T-helper 22 cell (primary cell): ENCODE data around the gene CCL7.

Source experiments
- DNase-seq: peaks from one replicate; pipeline ENCODE4 v3.0.0-alpha.2; 2020; ENCODE audit warnings: low read depth

Gene CCL7

DNA sequence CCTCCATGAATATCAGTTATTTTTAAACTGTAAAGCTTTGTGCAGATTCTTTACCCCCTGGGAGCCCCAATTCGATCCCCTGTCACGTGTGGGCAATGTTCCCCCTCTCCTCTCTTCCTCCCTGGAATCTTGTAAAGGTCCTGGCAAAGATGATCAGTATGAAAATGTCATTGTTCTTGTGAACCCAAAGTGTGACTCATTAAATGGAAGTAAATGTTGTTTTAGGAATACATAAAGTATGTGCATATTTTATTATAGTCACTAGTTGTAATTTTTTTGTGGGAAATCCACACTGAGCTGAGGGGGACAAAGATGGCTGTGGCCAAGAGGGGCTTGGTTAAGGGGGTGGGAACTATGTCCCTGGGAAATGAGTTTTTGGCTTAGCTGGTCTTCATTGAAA lies 17.9 kb downstream of the CCL7 start:
- DNase-seq: no peak

DNA sequence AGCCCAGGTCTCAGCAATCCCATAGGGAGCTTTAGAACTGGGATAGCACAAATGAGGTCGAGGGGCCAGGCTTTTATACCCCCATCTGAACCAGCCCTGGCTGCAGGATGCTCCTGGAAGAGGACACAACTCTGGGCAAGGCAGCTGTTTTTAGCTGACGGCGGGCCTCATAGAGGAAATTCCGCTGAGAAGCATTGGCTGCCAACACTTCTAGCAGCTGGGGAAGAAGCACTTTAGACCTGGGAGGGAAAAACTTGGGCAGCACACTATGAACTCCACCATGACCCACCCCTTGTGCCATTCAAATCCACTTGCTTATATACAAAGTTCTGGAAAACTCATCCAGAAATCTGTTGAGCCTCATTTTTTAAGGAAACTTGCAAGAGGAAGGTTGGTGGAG lies 20.6 kb downstream of the CCL7 start:
- no peak for DNase-seq

DNA sequence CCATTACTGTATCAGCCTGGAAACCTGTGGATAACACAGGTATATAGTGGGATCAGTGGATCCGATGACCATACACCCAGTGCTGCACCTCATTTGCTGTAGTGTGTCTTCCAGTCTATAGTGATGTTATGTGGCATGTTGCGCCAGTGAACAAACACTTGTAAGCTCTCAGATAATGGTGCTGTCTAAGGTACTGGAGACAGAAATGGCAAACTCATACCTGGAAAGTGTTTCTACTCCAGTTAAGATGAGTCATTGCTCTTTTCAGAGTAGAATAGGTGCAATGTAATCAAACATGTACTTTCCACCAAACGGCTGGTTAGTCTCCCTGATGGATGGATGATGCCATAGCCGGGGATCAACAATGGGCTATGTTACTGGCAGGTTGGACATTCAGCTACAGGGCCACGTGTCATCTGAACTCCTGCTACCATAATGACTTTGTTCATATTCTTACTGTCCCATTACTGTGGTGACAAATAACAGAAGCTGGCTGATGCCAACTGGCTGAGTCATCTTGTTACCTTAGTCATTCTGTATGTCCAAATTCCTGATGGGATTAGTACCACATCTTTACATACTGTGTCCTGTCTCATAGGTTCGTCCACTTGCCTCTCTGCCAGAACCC lies 21.8 kb downstream of the CCL7 start:
- DNase-seq: no peak

DNA sequence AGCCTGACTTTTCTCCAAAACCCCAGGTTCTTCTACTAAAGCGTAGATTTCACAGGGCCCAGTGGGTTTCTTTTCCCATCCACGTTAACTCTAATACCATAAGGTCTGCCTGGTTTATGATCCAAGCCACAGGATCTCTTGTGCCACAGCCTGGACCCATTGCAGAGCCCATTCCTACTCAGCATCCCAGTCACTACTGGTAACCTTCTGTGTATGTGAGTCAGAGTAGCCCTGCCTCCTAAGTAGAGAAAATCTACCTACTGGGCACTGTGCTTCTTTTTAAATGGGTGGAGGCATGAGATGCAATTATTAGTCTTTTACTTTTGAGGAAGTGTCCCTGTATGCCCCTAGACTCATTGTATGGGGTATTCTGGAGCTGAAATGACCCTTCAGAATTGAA lies 29.0 kb downstream of the CCL7 start:
- DNase-seq: no peak

DNA sequence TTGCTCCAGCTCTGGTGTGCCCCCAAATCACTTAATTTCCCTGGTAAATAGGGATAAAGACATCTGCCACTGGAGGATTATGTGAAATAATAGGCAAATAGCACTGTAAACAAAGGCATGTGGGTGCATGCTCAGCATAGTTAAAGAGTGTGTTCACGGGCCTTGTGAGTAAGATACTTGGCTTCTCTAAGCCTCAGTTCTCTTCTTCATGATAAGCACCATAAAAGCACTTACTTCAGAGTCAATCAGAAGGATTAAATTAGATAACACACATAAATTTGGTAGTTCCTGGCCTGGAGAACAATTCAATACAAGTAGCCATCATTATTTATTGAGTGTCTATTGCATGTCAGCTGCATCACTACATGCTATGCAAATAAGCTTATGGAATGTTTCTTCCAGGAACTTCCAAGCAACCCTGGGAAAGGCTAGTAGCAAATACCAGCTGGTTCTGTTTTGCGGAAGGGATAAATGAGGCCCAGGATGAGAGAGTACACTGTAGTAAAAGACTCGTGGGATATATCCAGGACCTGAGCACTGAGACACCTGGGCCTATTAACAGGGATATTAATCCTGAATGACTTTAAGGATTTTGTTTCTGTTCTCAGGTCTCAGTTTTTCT lies 30.0 kb downstream of the CCL7 start:
- DNase-seq: no peak

DNA sequence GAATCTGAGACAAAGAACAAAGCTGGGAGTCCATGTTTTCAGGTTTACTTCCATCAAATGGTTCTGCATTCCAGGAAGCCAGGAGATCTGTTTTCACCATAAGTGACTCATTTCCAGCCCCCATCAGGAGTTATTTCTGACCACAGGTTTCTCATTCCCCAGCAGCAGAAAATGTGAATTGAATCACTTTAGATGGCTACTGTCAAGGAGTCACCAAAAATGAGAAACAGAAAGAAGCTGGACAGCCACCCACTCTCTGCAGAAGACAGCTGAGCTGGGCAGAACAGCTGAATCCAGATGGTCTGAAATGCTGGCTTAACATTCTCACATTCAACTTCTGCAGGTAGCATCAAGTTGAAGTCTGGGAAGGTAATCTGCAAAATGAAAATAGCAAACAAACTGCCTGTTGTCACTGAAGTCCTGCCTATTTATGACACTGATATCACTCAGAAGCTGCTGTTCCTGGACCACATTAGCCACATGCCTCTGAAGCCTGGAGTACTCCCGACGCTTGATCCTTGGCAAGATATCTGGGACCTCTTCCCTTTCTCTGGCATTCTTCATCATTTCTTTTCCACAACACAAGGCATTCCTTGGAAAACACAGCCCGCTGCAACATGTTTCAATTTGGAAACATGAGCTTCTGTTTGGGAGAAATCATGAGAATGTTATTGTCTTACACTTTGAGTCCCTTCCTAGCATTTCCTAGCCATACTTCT lies 30.8 kb downstream of the CCL7 start:
- DNase-seq: no peak

DNA sequence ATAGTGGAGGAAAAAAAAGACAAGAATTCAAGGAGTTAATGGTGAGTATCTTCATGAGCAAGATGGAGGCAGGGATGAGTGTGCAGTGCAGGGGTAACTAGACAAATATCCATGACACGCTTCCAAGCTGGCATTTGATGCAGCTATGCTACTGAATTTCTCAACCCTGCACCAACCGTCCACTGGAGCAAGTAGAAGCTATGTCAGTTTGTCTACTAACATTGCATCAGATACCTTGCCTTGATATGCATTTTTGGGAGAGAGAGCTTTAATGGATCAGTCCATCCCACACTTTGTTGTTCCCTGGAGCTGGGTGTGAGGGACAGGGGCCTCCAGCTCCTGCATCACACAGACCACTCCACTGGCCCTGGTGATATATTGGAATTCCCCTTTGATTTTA lies 32.0 kb downstream of the CCL7 start:
- DNase-seq: no peak

DNA sequence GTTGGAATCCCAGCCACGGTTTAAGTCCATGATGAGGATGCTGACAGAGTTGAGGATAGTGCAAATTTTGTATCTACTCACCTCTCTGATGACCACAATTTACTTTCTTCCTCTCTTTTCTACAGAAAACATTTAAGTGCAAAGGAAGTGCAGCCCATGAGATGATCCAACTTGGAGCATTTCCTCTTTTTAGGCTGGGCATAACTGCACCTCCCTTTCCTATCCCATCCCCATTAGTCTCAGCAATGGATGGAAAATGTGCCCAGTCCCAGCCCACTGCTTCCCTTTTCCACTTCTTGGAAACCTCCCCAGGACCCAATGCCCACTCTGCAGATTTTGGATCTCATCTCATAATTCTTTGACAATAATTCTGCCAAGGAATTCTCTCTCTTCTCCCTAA lies 32.6 kb downstream of the CCL7 start:
- DNase-seq: no peak

DNA sequence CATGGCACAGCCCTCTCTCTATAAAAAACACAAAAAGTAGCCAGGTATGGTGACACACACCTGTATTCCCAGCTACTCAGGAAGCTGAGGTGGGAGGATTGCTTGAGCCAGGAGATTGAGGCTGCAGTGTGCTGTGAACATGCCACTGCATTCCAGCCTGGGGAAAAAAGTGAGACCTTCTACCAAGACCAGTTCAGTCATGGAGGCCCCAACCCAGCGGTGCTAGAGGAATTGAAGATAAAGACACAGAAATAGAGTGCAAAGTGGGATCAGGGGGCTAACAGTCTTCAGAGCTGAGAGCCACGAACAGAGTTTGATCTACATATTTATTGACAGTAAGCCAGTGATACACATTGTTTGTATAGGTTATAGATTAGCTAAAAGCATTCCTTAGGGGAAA lies 33.6 kb downstream of the CCL7 start:
- DNase-seq: no peak

DNA sequence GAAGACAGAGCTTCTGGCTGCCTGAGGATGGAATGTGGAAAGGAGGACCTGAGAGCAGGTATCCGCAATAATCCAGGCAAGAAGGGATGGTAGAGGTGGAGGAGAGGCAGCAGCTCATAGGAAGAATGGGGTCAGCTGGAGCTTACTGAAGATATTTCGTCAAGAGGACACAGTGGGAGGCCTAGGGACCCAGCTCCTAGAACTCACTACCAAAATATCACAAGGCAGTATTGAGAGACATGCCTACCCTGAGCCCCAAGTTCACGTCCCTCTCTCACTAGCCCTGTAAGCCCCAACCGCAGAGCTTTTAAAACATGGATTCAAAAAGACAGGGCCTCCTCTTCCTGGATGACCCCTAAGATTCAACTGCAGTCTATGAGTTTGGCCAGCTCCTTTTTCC lies 35.0 kb downstream of the CCL7 start:
- DNase-seq: no peak

DNA sequence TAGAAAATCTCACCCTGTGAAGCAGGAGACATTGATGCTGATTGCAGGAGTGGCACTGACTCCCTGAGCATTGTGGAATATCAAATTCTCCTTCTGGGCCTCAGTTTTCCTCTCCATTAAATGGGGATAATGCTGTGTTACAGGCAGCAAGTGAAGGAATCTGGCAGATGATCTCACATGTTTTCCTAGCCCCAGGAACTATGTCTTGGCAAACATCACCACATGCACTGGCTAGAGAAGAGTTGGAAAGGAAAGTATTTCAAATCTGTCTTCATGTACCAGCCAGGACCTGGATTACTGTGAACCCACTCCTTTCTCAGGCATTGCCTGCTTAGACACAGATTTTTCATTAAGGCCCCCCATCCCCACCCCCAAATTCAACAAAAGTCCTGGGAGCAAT lies 35.6 kb downstream of the CCL7 start:
- no peak for DNase-seq

DNA sequence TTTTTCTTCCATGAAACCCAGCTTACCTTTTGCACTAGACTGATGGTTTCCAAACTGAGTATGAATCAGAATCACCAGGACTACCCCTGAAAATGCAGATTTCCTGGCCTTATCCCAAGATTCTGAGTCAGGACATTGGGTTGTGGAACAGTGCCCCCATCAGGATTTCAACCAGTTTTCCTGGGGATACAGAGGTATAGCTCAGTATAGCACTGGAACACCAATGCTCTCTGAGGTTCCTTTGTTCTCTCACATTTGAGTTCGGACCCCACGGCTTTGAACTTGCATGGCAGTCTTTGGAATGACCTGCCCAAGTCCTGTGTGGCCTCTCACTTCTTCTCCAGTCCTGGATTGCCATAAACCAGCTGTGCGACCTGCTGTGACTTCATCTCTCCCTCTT lies 36.4 kb downstream of the CCL7 start:
- no peak for DNase-seq

DNA sequence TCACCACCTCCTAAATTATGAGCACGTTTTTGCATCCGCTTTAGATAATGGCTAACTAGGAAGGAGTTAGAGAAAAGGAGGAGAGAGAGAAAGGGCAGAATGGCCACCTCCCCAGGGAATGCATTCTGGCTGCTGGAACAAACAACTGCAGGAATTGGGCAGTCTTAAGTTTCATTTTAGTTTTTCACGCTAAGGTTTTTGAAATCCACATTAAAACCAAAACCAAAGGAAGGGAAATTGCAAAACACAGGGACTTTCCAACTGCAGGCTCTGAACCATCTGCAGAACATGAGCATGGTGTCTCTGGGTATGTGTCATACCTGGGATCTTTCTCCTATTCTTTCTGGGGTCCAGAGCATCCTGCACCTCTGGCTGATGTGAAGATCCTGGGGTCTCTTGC lies 37.1 kb downstream of the CCL7 start:
- DNase-seq: no peak

DNA sequence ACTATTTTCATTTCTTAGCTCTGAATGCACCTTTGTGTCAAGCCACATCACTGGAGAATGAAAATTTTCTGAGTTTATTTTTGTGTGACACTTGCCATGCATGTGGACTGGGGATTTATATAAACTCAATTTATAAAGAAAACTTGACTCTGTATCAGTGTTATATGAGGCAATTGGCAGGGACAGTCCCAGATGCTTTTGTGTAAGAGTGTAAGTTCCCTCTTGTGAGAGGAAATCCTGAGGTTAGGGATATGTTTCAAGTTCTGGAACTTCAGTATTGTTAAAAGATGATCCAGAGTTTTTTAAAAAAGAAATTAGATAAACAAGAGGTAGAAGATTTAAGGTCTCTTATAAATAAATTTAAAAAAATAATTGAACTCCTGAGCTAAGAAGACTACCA lies 38.4 kb downstream of the CCL7 start:
- DNase-seq: no peak

DNA sequence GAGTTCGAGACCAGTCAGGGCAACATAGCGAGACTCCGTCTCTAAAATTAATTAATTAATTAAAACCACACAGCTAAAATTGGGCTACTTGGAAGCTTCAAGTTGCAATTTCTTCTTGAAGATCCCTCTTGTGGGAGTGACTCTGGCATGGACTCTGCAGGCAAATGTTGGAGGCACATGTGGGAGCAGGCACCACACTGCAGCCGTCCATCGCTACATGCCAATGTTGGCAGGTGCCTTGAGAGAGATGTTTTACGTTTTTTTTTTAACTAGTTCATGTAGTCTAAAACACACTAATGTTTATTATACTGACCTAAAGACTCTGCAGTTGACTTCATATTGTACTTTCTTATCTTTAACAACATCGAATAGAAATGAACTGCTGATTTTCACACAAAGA lies 41.3 kb downstream of the CCL7 start:
- DNase-seq: no peak

DNA sequence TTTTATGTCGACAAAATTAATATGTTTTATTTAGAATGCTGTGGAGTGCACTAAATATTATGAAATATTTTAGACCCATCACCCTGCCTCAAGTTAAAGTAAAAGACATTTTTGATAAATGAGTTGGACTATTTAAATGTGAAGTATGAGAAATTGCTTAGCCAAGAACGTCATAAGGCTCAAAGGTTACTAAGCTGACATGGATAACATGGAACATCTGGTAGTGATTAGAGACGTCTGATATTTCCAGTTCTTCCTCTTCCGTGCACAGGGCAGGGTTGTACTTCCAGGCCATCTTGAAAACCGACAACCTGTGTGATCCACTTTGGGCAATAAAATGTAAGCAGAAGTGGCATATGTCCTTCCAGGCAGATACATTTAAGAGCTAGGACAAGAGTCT lies 42.1 kb downstream of the CCL7 start:
- DNase-seq: no peak

DNA sequence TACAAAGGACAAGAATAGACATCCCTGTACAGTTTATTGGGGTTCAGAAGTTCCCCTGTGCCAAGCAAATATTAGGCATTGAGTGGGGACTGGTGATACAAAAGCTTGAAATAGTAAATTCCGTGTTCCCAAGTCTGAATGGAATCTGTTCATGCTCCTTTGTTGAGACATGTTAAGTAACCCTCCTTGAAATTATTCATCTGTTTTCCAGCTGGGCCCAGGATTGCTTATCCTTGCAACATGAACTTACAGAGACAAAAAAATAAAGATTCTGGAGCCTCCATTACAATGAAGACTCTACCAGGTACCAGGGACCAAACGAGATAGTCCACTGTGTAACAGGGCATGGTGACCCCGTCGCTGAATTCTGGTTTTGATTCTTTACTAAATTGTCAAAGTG lies 43.1 kb downstream of the CCL7 start:
- no peak for DNase-seq

DNA sequence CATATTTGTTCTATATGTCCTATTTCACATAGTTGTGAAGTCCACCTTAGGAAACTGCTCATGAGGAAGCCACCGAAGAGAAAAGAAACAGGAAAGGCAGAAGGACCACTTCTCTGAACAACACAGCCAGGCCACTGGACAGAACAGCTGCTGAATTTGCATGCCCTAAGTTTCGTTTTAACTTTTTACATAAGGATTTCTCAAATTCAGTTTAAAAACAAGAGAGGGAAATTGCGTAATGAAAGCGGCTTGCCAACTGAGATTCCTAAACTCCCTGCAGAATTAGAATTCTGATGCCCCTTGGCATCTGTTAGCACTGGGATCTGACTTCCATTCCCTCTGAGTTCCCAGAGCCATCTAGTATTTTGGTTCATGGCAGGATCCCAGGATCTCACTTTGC lies 44.3 kb downstream of the CCL7 start:
- DNase-seq: no peak

DNA sequence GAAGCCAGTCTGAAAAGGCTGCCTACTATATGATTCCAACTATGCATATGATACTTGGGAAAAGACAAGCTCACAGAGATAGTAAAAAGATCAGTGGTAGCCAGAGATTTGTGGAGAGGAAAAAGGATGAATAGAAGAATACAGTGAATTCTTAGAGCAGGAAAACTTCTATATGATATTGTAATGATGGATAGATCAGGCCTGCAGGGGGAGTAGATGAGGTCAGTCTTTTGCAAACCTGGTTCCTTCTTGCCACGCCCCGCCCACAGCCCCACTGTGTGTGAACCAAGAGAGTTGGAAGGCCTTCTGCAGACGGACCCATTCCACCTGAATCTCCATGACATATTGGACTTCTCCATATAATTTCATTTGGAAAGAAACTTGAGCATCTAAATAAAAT lies 48.5 kb downstream of the CCL7 start:
- DNase-seq: no peak

DNA sequence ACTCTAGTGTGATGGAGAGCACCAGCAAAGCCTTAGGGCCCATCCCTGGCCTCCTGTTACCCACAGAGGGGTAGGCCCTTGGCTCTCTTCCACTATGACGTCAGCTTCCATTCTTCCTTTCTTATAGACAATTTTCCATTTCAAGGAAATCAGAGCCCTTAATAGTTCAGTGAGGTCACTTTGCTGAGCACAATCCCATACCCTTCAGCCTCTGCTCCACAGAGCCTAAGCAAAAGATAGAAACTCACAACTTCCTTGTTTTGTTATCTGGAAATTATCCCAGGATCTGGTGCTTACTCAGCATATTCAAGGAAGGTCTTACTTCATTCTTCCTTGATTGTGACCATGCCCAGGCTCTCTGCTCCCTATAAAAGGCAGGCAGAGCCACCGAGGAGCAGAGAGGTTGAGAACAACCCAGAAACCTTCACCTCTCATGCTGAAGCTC lies 49.0 kb downstream of the CCL7 start, which contains the start of gene CCL8:
TSS of gene CCL8 (plus strand) at position 397 of the 445 bp plus-strand sequence. CDS start 67 bp downstream, outside the sequence.
- no peak for DNase-seq
